WTC11 (cell line): Measurements from ENCODE around the gene CDH11.

Experiments used
- ZNF671 ChIP-seq: fragments of 250-450 bp; sonication (Bioruptor Pico); IDR thresholded peaks from 2 replicates; pipeline ENCODE4 v1.8.0; 2021; ENCODE audit warnings: mild to moderate bottlenecking
- TF ChIP-seq, protein P1 (sequence below): fragments of 200-600 bp; IDR thresholded peaks from 2 replicates; pipeline ENCODE4 v1.8.0; 2022; ENCODE audit warnings: antibody characterized with exemption
- TF ChIP-seq, protein P2 (sequence below): sonication (generic); formaldehyde crosslinking; IDR thresholded peaks from 2 replicates; pipeline ENCODE4 v1.8.1; 2022; ENCODE audit warnings: mild to moderate bottlenecking, moderate library complexity, missing genetic modification reagents
- TF ChIP-seq, protein P3 (sequence below): sonication (generic); formaldehyde crosslinking; IDR thresholded peaks from 2 replicates; pipeline ENCODE4 v1.8.1; 2022; ENCODE audit warnings: low read depth, missing genetic modification reagents, borderline replicate concordance
- TF ChIP-seq, protein P4 (sequence below): sonication (generic); formaldehyde crosslinking; IDR thresholded peaks from 2 replicates; pipeline ENCODE4 v1.8.1; 2023; ENCODE audit warnings: mild to moderate bottlenecking, missing genetic modification reagents, moderate library complexity

DNA sequence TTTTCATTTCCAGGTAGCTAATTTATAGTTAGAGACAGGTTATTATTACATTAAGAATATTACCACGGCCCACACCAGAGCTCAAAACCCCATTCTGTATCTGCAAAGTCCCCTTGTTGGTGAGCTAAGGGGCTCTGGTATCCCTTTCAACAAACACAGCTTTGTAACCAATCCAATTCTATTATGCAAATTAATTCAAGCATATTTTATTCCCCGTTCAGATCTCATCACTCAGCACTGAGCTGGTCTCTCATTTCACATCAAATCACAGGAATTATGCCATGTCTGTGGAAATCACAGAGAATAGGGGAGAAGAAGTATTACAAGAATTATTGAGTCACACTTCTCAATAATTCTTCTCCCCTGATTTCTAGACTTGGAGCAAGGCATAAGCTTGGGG, 111.7 kb downstream of the CDH11 start:
- TF ChIP-seq, protein P1, sequence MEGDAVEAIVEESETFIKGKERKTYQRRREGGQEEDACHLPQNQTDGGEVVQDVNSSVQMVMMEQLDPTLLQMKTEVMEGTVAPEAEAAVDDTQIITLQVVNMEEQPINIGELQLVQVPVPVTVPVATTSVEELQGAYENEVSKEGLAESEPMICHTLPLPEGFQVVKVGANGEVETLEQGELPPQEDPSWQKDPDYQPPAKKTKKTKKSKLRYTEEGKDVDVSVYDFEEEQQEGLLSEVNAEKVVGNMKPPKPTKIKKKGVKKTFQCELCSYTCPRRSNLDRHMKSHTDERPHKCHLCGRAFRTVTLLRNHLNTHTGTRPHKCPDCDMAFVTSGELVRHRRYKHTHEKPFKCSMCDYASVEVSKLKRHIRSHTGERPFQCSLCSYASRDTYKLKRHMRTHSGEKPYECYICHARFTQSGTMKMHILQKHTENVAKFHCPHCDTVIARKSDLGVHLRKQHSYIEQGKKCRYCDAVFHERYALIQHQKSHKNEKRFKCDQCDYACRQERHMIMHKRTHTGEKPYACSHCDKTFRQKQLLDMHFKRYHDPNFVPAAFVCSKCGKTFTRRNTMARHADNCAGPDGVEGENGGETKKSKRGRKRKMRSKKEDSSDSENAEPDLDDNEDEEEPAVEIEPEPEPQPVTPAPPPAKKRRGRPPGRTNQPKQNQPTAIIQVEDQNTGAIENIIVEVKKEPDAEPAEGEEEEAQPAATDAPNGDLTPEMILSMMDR, result no peak
- no peak for TF ChIP-seq ZNF671 (CRISPR knock-in tag)
- TF ChIP-seq, protein P2, sequence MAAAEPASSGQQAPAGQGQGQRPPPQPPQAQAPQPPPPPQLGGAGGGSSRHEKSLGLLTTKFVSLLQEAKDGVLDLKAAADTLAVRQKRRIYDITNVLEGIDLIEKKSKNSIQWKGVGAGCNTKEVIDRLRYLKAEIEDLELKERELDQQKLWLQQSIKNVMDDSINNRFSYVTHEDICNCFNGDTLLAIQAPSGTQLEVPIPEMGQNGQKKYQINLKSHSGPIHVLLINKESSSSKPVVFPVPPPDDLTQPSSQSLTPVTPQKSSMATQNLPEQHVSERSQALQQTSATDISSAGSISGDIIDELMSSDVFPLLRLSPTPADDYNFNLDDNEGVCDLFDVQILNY (CRISPR knock-in tag), result no peak
- TF ChIP-seq, protein P3, sequence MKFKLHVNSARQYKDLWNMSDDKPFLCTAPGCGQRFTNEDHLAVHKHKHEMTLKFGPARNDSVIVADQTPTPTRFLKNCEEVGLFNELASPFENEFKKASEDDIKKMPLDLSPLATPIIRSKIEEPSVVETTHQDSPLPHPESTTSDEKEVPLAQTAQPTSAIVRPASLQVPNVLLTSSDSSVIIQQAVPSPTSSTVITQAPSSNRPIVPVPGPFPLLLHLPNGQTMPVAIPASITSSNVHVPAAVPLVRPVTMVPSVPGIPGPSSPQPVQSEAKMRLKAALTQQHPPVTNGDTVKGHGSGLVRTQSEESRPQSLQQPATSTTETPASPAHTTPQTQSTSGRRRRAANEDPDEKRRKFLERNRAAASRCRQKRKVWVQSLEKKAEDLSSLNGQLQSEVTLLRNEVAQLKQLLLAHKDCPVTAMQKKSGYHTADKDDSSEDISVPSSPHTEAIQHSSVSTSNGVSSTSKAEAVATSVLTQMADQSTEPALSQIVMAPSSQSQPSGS (CRISPR knock-in tag), result no peak
- TF ChIP-seq, protein P4, sequence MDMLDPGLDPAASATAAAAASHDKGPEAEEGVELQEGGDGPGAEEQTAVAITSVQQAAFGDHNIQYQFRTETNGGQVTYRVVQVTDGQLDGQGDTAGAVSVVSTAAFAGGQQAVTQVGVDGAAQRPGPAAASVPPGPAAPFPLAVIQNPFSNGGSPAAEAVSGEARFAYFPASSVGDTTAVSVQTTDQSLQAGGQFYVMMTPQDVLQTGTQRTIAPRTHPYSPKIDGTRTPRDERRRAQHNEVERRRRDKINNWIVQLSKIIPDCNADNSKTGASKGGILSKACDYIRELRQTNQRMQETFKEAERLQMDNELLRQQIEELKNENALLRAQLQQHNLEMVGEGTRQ (CRISPR knock-in tag), result no peak
